Measurements from ENCODE around the gene THTPA.

GRCh38 chr14:23568021-23568599 lies 12.0 kb downstream of the THTPA start:
- TF ChIP-seq CTCF (IDR thresholded peaks at IDR 0.05), result no peak
- no peak for TF ChIP-seq MYBL2 (CRISPR knock-in tag; IDR thresholded peaks at IDR 0.05)
- TF ChIP-seq ZNF281 (CRISPR knock-in tag; IDR thresholded peaks at IDR 0.05), result no peak
- no peak for TF ChIP-seq ATF2 (CRISPR knock-in tag; IDR thresholded peaks at IDR 0.05; ENCODE audit: borderline replicate concordance, low read depth)
